Karpas-422 (cell line): ENCODE results near the gene GNPDA1. TPM values are rescaled to one million over a fixed set of nuclear protein-coding genes. Genes with fewer than 3 reads are reported as not detected.

ENCODE experiments used
- DNase-seq: peaks from one replicate; pipeline ENCODE4 v3.0.0-alpha.2; 2015
- H2AFZ ChIP-seq: fragments of 200-600 bp; sonication (generic); 2 replicates; pipeline ENCODE4 v1.6.1; 2014; ENCODE audit warnings: antibody characterized with exemption, low read length, mixed read lengths
- H3K27ac ChIP-seq: fragments of 200-600 bp; sonication (generic); 2 replicates; pipeline ENCODE4 v1.5.1; 2014; ENCODE audit warnings: mild to moderate bottlenecking, low read length, moderate library complexity
- H3K27me3 ChIP-seq: fragments of 200-600 bp; sonication (generic); 2 replicates; pipeline ENCODE4 v1.6.1; 2014; ENCODE audit warnings: low read length, mixed read lengths
- H3K36me3 ChIP-seq: fragments of 200-600 bp; sonication (generic); 2 replicates; pipeline ENCODE4 v1.6.1; 2014; ENCODE audit warnings: low read length, mixed read lengths; ENCODE audit not compliant: insufficient read depth
- H3K4me1 ChIP-seq: fragments of 200-600 bp; sonication (generic); 2 replicates; pipeline ENCODE4 v1.6.1; 2014; ENCODE audit warnings: mild to moderate bottlenecking, low read length, mixed read lengths
- H3K4me2 ChIP-seq: fragments of 200-600 bp; sonication (generic); 2 replicates; pipeline ENCODE4 v1.6.1; 2014; ENCODE audit warnings: low read length, low read depth, mild to moderate bottlenecking; ENCODE audit not compliant: poor library complexity, severe bottlenecking
- H3K4me3 ChIP-seq: fragments of 200-600 bp; sonication (generic); 2 replicates; pipeline ENCODE4 v1.5.1; 2014; ENCODE audit warnings: mild to moderate bottlenecking, antibody characterized with exemption, low read length, mixed read lengths
- H3K79me2 ChIP-seq: fragments of 200-600 bp; sonication (generic); 2 replicates; pipeline ENCODE4 v1.6.1; 2014; ENCODE audit warnings: mild to moderate bottlenecking, low read length, mixed read lengths
- H3K9ac ChIP-seq: fragments of 200-600 bp; sonication (generic); 2 replicates; pipeline ENCODE4 v1.6.0; 2014; ENCODE audit warnings: low read length
- H3K9me2 ChIP-seq: fragments of 200-600 bp; sonication (generic), shearing (Covaris generic); replicated peaks from 2 replicates; pipeline ENCODE4 v1.6.0; 2014; ENCODE audit warnings: mild to moderate bottlenecking, low read length, moderate library complexity; ENCODE audit not compliant: insufficient read depth
- H3K9me3 ChIP-seq: fragments of 300-700, 200-600 bp; sonication (generic); 2 replicates; pipeline ENCODE4 v1.6.1; 2014; ENCODE audit warnings: low read length, mixed read lengths
- H4K20me1 ChIP-seq: fragments of 200-600 bp; sonication (generic); 2 replicates; pipeline ENCODE4 v1.6.1; 2014; ENCODE audit warnings: mild to moderate bottlenecking, antibody characterized with exemption, low read length, low read depth; ENCODE audit not compliant: insufficient read depth
- total RNA-seq: library from RNA; depleted of rRNA; stranded (reverse); fragments of >200 nt; shearing (Covaris generic); gene quantifications from 2 replicates; pipeline ENCODE4 v1.2.3, GENCODE V29; 2014; ENCODE audit warnings: low replicate concordance

Gene GNPDA1
- total RNA-seq, 1 experiment from 2014 or later = 45.0 TPM

- no peak overlapping the region for H3K9ac ChIP-seq
- no peaks in the 10 kb centered on the region for H4K20me1 ChIP-seq
- no peak overlapping the region for H3K4me2 ChIP-seq
- H3K36me3 ChIP-seq = peaks cover 3% of the 10 kb centered on the region; the same call in 1 of the 2 replicates
- no peaks in the 10 kb centered on the region for H3K9me2 ChIP-seq
- no peaks in the 10 kb centered on the region for H3K9me3 ChIP-seq
- no peak overlapping the region for H3K4me3 ChIP-seq
- no peaks in the 10 kb centered on the region for H3K27me3 ChIP-seq
- H2AFZ ChIP-seq = no peak overlapping the region
- peaks cover 14% of the 10 kb centered on the region for H3K79me2 ChIP-seq
- no peak overlapping the region for H3K27ac ChIP-seq
- H3K4me1 ChIP-seq = peaks cover 24% of the 10 kb centered on the region
- DNase-seq = no peak
These were observed 2.9 kb downstream of the GNPDA1 start for GRCh38 chr5:142009886-142010285.

GRCh38 chr5:142008813-142009212 lies 4.0 kb downstream of the GNPDA1 start:
- no peak overlapping the region for H3K4me2 ChIP-seq
- peaks cover 12% of the 10 kb centered on the region; the same call in 1 of the 2 replicates for H3K36me3 ChIP-seq
- H2AFZ ChIP-seq = no peak overlapping the region
- peaks cover 14% of the 10 kb centered on the region for H3K79me2 ChIP-seq
- H3K4me3 ChIP-seq = no peak overlapping the region
- H3K9ac ChIP-seq = no peak overlapping the region
- DNase-seq = no peak
- no peaks in the 10 kb centered on the region for H3K9me2 ChIP-seq
- peaks cover 22% of the 10 kb centered on the region for H3K4me1 ChIP-seq
- no peaks in the 10 kb centered on the region for H3K9me3 ChIP-seq
- no peaks in the 10 kb centered on the region for H3K27me3 ChIP-seq
- no peak overlapping the region for H3K27ac ChIP-seq
- no peaks in the 10 kb centered on the region for H4K20me1 ChIP-seq

GRCh38 chr5:142007237-142007544 lies 5.6 kb downstream of the GNPDA1 start:
- H3K27me3 ChIP-seq = no peaks in the 10 kb centered on the region

GRCh38 chr5:142006363-142007236 lies 6.2 kb downstream of the GNPDA1 start:
- Histone ChIP-seq H2AFZ (no peak overlapping the region), H3K4me2 (no peak overlapping the region), H4K20me1 (no peaks in the 10 kb centered on the region), H3K4me1 (peaks cover 4% of the 10 kb centered on the region), H3K9ac (no peak overlapping the region), H3K36me3 (peaks cover 19% of the 10 kb centered on the region; the same call in 1 of the 2 replicates), H3K79me2 (peaks cover 4% of the 10 kb centered on the region), H3K9me3 (no peaks in the 10 kb centered on the region), H3K4me3 (no peak overlapping the region), H3K27me3 (no peaks in the 10 kb centered on the region), H3K9me2 (no peaks in the 10 kb centered on the region), H3K27ac (no peak overlapping the region)
- no peak for DNase-seq

More at GRCh38 chr5:142007237-142007544, 5.6 kb downstream of the GNPDA1 start:
- peaks cover 13% of the 10 kb centered on the region; the same call in 1 of the 2 replicates for H3K36me3 ChIP-seq
- no peak overlapping the region for H2AFZ ChIP-seq
- no peak overlapping the region for H3K4me3 ChIP-seq
- H3K4me1 ChIP-seq = peaks cover 9% of the 10 kb centered on the region
- H3K9ac ChIP-seq = no peak overlapping the region
- no peak for DNase-seq
- peaks cover 9% of the 10 kb centered on the region for H3K79me2 ChIP-seq
- no peaks in the 10 kb centered on the region for H3K9me3 ChIP-seq
- no peak overlapping the region for H3K4me2 ChIP-seq
- no peaks in the 10 kb centered on the region for H4K20me1 ChIP-seq
- H3K27ac ChIP-seq = no peak overlapping the region
- no peaks in the 10 kb centered on the region for H3K9me2 ChIP-seq

- Histone ChIP-seq H3K36me3 (peaks cover 34% of the 10 kb centered on the region), H3K9me2 (no peaks in the 10 kb centered on the region), H3K9me3 (no peaks in the 10 kb centered on the region), H3K27ac (no peak overlapping the region), H3K4me1 (peaks cover 15% of the 10 kb centered on the region), H3K27me3 (no peaks in the 10 kb centered on the region), H3K4me2 (no peak overlapping the region), H3K79me2 (no peaks in the 10 kb centered on the region), H3K4me3 (no peak overlapping the region), H2AFZ (no peak overlapping the region), H3K9ac (no peak overlapping the region), H4K20me1 (no peaks in the 10 kb centered on the region)
- no peak for DNase-seq
These were observed 9.5 kb downstream of the GNPDA1 start for GRCh38 chr5:142003266-142003800.

GRCh38 chr5:142000704-142001484 lies 11.9 kb downstream of the GNPDA1 start:
- no peak overlapping the region for H2AFZ ChIP-seq
- no peaks in the 10 kb centered on the region for H3K79me2 ChIP-seq
- H3K27me3 ChIP-seq = no peaks in the 10 kb centered on the region
- DNase-seq = peak; percentile 55
- H3K27ac ChIP-seq = peak overlapping the region; percentile 84
- H3K4me2 ChIP-seq = peak overlapping the region; percentile 58
- H4K20me1 ChIP-seq = no peaks in the 10 kb centered on the region
- H3K4me1 ChIP-seq = peaks cover 15% of the 10 kb centered on the region
- H3K9me3 ChIP-seq = no peaks in the 10 kb centered on the region
- H3K9me2 ChIP-seq = no peaks in the 10 kb centered on the region
- peaks cover 31% of the 10 kb centered on the region for H3K36me3 ChIP-seq
- peak overlapping the region; percentile 23; the same call in 1 of the 2 replicates for H3K4me3 ChIP-seq
- peak overlapping the region; percentile 31 for H3K9ac ChIP-seq

- H3K9me2 ChIP-seq = no peaks in the 10 kb centered on the region
- H2AFZ ChIP-seq = no peak overlapping the region
- DNase-seq = no peak
- peak overlapping the region; percentile 31; the same call in 1 of the 2 replicates for H3K9ac ChIP-seq
- peak overlapping the region; percentile 58 for H3K4me2 ChIP-seq
- no peaks in the 10 kb centered on the region for H3K9me3 ChIP-seq
- peaks cover 31% of the 10 kb centered on the region for H3K36me3 ChIP-seq
- peaks cover 15% of the 10 kb centered on the region for H3K4me1 ChIP-seq
- H3K27ac ChIP-seq = peak overlapping the region; percentile 84
- H4K20me1 ChIP-seq = no peaks in the 10 kb centered on the region
- H3K79me2 ChIP-seq = no peaks in the 10 kb centered on the region
- no peaks in the 10 kb centered on the region for H3K27me3 ChIP-seq
- peak overlapping the region; percentile 23; the same call in 1 of the 2 replicates for H3K4me3 ChIP-seq
These were observed 12.7 kb downstream of the GNPDA1 start for GRCh38 chr5:142000173-142000572.
